ENCODE results near the gene EVA1C. TPM values are rescaled to one million over a fixed set of nuclear protein-coding genes. Genes with fewer than 3 reads are reported as not detected.

Gene EVA1C, protein sequence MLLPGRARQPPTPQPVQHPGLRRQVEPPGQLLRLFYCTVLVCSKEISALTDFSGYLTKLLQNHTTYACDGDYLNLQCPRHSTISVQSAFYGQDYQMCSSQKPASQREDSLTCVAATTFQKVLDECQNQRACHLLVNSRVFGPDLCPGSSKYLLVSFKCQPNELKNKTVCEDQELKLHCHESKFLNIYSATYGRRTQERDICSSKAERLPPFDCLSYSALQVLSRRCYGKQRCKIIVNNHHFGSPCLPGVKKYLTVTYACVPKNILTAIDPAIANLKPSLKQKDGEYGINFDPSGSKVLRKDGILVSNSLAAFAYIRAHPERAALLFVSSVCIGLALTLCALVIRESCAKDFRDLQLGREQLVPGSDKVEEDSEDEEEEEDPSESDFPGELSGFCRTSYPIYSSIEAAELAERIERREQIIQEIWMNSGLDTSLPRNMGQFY
- total RNA-seq = 12.3 and 26.4 TPM in 2 replicates

DNA sequence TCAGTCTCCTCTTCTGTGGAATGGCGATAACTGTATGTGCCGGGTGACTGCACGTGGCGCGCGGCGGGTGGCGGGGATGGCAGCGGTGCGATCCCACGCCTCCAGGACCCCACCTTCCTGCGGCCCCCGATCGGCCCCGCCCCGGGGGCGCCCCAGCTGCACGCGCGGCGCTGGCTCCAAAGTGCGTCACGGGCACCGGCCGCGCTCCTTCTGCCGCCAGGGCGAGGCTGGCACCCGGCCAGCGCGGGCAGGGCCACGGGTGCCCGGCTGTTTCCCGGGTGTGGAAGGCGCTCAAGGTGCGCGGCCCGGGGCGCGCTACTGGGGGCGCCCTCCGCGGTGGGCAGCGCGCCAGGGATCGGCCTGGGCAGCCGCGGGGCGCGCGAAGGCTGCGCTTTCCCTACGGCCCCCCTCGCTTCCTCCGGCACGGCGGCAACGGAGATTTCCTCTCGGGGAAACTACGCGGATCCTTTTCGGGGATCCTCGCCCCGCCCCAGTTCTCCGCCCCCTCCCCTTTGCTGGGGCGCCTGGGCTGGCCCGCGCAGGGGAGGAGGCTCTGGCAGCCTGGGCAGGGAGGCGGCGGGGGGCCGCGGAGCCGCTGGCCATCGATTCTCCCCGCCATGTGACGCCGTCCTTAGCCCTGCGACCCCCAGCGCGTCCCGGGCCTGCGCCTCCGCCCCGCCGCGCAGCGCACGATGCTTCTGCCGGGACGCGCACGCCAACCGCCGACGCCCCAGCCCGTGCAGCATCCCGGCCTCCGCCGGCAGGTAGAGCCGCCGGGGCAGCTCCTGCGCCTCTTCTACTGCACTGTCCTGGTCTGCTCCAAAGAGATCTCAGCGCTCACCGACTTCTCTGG lies at the start of gene EVA1C:
TSS of gene EVA1C (plus strand) at position 545 of the 853 bp plus-strand sequence. CDS start at position 693, 148 bp downstream.

DNA sequence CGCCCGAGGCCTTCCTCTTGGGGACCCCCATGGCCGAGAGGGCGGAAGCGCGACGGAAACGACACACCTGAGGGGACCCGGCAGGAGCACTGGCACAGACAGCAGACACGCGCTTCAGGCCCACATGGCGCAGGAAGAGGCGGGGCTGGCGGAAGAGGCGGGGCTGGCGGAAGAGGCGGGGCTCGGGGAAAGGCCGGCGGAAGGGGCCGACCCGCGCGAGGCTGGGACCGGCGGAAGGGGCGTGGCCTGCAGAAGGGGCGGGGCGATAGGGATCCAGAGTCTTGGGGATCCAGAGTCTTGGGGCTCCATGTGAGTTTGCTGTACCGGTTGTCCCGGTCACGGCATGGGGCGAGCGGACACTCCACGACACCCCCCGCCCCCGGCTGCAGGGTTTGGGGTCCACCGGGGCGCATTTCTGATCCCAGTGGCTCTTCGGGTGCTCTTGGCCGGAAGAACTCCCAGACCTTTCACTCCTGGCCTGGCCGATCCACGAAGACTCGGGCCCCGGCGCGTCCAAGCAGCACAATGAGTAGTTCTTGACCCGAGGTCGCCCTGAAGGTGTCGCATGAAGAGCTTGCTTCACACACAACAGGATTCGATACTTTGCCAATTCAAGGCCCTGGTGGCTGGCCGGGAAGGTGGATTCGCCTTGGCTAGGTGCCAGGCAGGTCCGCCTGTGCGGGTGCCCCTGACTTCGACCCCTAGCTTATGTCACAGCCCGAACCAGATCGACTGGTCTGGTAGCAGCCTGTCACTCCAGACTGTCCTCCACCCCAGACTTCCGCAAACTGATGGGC lies 19.4 kb upstream of the EVA1C start, which contains the start of gene URB1:
TSS of gene URB1 (minus strand) at position 133 of the 797 bp plus-strand sequence. CDS start at position 31, 102 bp downstream.

Other genes starting within 250 kb of the EVA1C start
- 17.9 and 20.1 TPM in 2 replicates for gene MIS18A, start 133.7 kb upstream of the EVA1C start, total RNA-seq
- gene MRAP, start 113.9 kb upstream of the EVA1C start, total RNA-seq = not detected in 2 replicates
- gene URB1, start 19.7 kb upstream of the EVA1C start, total RNA-seq = 19.7 and 26.6 TPM in 2 replicates
- 0.21 TPM in 1 of 2 replicates, not detected in the other for gene TCP10L, start 172.8 kb downstream of the EVA1C start, total RNA-seq
- 53.3 and 56.0 TPM in 2 replicates for gene CFAP298, start 199.7 kb downstream of the EVA1C start, total RNA-seq

All from airway epithelial cell (primary cell).